SK-N-SH treated with all-trans-retinoic acid at 6 μM for 48 hours (cell line): Measurements from ENCODE around the gene R3HDM2.

Experiments
- ATAC-seq: fragments of 200-7000 bp; cut with Tn5 transposase; 3 replicates; pipeline ENCODE4 v1.9.1; 2020; ENCODE audit warnings: mild to moderate bottlenecking, moderate library complexity
- ARNTL ChIP-seq: fragments of 450-650 bp; formaldehyde crosslinking; IDR thresholded peaks from 2 replicates; pipeline ENCODE4 v1.5.0; 2020; ENCODE audit warnings: low read depth, mild to moderate bottlenecking, moderate library complexity, borderline replicate concordance
- BACH2 ChIP-seq: fragments of 250-450 bp; sonication (Bioruptor Pico); IDR thresholded peaks from 2 replicates; pipeline ENCODE4 v1.9.0; 2021; ENCODE audit warnings: mild to moderate bottlenecking, borderline replicate concordance
- CSDC2 ChIP-seq: fragments of 250-450 bp; sonication (Bioruptor Pico); IDR thresholded peaks from 2 replicates; pipeline ENCODE4 v1.5.0; 2020; ENCODE audit warnings: mild to moderate bottlenecking, moderate library complexity
- ESRRG ChIP-seq: fragments of 250-450 bp; sonication (Bioruptor Pico); IDR thresholded peaks from 2 replicates; pipeline ENCODE4 v1.6.1; 2021; ENCODE audit warnings: mild to moderate bottlenecking
- GLIS3 ChIP-seq: fragments of 250-450 bp; sonication (Bioruptor Pico); IDR thresholded peaks from 2 replicates; pipeline ENCODE4 v1.5.0; 2020; ENCODE audit warnings: mild to moderate bottlenecking, moderate library complexity
- ISL1 ChIP-seq: fragments of 250-450 bp; sonication (Bioruptor Pico); IDR thresholded peaks from 2 replicates; pipeline ENCODE4 v2.1.2; 2022; ENCODE audit warnings: mild to moderate bottlenecking, moderate library complexity
- OSR1 ChIP-seq: fragments of 250-450 bp; sonication (Bioruptor Pico); IDR thresholded peaks from 2 replicates; pipeline ENCODE4 v1.8.0; 2022; ENCODE audit warnings: moderate library complexity, mild to moderate bottlenecking, inconsistent platforms
- PPARA ChIP-seq: fragments of 250-450 bp; sonication (Bioruptor Pico); IDR thresholded peaks from 2 replicates; pipeline ENCODE4 v1.5.0; 2020; ENCODE audit warnings: mild to moderate bottlenecking, borderline replicate concordance
- SNAI2 ChIP-seq: fragments of 250-450 bp; sonication (Bioruptor Pico); IDR thresholded peaks from 2 replicates; pipeline ENCODE4 v1.5.0; 2020; ENCODE audit warnings: mild to moderate bottlenecking, moderate library complexity
- TCF4 ChIP-seq: fragments of 250-450 bp; sonication (Bioruptor Pico); IDR thresholded peaks from 2 replicates; pipeline ENCODE4 v1.8.0; 2021; ENCODE audit warnings: mild to moderate bottlenecking, moderate library complexity, borderline replicate concordance
- TOX ChIP-seq: fragments of 250-450 bp; sonication (Bioruptor Pico); IDR thresholded peaks from 2 replicates; pipeline ENCODE4 v1.8.0; 2021; ENCODE audit warnings: mild to moderate bottlenecking, moderate library complexity, borderline replicate concordance
- ZC3H10 ChIP-seq: fragments of 250-450 bp; sonication (Bioruptor Pico); IDR thresholded peaks from 2 replicates; pipeline ENCODE4 v1.5.1; 2021; ENCODE audit warnings: mild to moderate bottlenecking, moderate library complexity
- ZFP3 ChIP-seq: fragments of 250-450 bp; sonication (Bioruptor Pico); IDR thresholded peaks from 2 replicates; pipeline ENCODE4 v1.5.0; 2020; ENCODE audit warnings: mild to moderate bottlenecking, moderate library complexity
- ZFP30 ChIP-seq: fragments of 450-650 bp; formaldehyde crosslinking; IDR thresholded peaks from 2 replicates; pipeline ENCODE4 v1.5.0; 2022; ENCODE audit warnings: mild to moderate bottlenecking, moderate library complexity
- ZNF565 ChIP-seq: fragments of 450-650 bp; formaldehyde crosslinking; conservative IDR thresholded peaks from 2 replicates; pipeline ENCODE4 v1.5.0; 2020; ENCODE audit warnings: low read depth, mild to moderate bottlenecking, moderate library complexity
- ZNF70 ChIP-seq: fragments of 450-650 bp; formaldehyde crosslinking; IDR thresholded peaks from 2 replicates; pipeline ENCODE4 v1.5.0; 2020; ENCODE audit warnings: mild to moderate bottlenecking, moderate library complexity
- ZNF8 ChIP-seq: fragments of 450-650 bp; formaldehyde crosslinking; IDR thresholded peaks from 2 replicates; pipeline ENCODE4 v1.5.0; 2020; ENCODE audit warnings: mild to moderate bottlenecking, moderate library complexity
- TF ChIP-seq, protein P1 (sequence below): fragments of 250-450 bp; sonication (Bioruptor Pico); IDR thresholded peaks from 2 replicates; pipeline ENCODE4 v1.5.1; 2021; ENCODE audit warnings: mild to moderate bottlenecking, moderate library complexity
- TF ChIP-seq, protein P2 (sequence below): fragments of 250-450 bp; sonication (Bioruptor Pico); IDR thresholded peaks from 2 replicates; pipeline ENCODE4 v1.5.0; 2020; ENCODE audit warnings: mild to moderate bottlenecking, moderate library complexity
- TF ChIP-seq, protein P3 (sequence below): fragments of 250-450 bp; sonication (Bioruptor Pico); IDR thresholded peaks from 2 replicates; pipeline ENCODE4 v1.8.0; 2020; ENCODE audit warnings: mild to moderate bottlenecking, moderate library complexity, borderline replicate concordance
- TF ChIP-seq, protein P4 (sequence below): fragments of 250-450 bp; sonication (Bioruptor Pico); IDR thresholded peaks from 2 replicates; pipeline ENCODE4 v1.8.0; 2021; ENCODE audit warnings: low read depth, mild to moderate bottlenecking, moderate library complexity, borderline replicate concordance
- TF ChIP-seq, protein P5 (sequence below): fragments of 250-450 bp; sonication (Bioruptor Pico); IDR thresholded peaks from 2 replicates; pipeline ENCODE4 v1.5.1; 2020; ENCODE audit warnings: low read depth, mild to moderate bottlenecking, moderate library complexity

The R3HDM2 gene

DNA sequence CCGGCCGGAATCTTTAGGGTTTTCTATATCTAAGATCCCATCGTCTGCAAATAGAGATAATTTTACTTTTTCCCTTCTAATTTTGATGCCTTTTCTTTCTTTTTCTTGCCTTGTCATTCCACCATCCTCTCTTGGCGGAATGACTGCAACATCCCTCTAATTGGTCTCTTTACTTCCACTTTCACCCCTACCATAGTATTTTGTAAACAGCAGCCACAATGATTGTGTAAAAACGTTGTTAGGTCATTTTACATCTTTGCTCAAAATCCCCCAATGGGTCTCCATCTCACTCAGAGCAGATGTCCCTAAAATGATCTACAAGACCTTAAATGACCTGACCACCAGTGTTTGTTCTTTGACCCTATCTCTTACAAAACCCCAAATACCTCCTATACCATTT is 99.9 kb downstream of the R3HDM2 start:
- ATAC-seq: no peak
- TF ChIP-seq ZNF70 (CRISPR knock-in tag) (no peak), ZFP30 (no peak), BACH2 (no peak), ZNF8 (CRISPR knock-in tag) (no peak), GLIS3 (no peak), TOX (CRISPR knock-in tag) (no peak), PPARA (CRISPR knock-in tag) (no peak), ZNF565 (no peak), OSR1 (CRISPR knock-in tag) (no peak), ZC3H10 (no peak)
- TF ChIP-seq, protein P1, sequence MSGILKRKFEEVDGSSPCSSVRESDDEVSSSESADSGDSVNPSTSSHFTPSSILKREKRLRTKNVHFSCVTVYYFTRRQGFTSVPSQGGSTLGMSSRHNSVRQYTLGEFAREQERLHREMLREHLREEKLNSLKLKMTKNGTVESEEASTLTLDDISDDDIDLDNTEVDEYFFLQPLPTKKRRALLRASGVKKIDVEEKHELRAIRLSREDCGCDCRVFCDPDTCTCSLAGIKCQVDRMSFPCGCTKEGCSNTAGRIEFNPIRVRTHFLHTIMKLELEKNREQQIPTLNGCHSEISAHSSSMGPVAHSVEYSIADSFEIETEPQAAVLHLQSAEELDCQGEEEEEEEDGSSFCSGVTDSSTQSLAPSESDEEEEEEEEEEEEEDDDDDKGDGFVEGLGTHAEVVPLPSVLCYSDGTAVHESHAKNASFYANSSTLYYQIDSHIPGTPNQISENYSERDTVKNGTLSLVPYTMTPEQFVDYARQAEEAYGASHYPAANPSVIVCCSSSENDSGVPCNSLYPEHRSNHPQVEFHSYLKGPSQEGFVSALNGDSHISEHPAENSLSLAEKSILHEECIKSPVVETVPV (CRISPR knock-in tag): no peak
- TF ChIP-seq, protein P2, sequence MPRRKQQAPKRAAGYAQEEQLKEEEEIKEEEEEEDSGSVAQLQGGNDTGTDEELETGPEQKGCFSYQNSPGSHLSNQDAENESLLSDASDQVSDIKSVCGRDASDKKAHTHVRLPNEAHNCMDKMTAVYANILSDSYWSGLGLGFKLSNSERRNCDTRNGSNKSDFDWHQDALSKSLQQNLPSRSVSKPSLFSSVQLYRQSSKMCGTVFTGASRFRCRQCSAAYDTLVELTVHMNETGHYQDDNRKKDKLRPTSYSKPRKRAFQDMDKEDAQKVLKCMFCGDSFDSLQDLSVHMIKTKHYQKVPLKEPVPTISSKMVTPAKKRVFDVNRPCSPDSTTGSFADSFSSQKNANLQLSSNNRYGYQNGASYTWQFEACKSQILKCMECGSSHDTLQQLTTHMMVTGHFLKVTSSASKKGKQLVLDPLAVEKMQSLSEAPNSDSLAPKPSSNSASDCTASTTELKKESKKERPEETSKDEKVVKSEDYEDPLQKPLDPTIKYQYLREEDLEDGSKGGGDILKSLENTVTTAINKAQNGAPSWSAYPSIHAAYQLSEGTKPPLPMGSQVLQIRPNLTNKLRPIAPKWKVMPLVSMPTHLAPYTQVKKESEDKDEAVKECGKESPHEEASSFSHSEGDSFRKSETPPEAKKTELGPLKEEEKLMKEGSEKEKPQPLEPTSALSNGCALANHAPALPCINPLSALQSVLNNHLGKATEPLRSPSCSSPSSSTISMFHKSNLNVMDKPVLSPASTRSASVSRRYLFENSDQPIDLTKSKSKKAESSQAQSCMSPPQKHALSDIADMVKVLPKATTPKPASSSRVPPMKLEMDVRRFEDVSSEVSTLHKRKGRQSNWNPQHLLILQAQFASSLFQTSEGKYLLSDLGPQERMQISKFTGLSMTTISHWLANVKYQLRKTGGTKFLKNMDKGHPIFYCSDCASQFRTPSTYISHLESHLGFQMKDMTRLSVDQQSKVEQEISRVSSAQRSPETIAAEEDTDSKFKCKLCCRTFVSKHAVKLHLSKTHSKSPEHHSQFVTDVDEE: no peak
- TF ChIP-seq, protein P3, sequence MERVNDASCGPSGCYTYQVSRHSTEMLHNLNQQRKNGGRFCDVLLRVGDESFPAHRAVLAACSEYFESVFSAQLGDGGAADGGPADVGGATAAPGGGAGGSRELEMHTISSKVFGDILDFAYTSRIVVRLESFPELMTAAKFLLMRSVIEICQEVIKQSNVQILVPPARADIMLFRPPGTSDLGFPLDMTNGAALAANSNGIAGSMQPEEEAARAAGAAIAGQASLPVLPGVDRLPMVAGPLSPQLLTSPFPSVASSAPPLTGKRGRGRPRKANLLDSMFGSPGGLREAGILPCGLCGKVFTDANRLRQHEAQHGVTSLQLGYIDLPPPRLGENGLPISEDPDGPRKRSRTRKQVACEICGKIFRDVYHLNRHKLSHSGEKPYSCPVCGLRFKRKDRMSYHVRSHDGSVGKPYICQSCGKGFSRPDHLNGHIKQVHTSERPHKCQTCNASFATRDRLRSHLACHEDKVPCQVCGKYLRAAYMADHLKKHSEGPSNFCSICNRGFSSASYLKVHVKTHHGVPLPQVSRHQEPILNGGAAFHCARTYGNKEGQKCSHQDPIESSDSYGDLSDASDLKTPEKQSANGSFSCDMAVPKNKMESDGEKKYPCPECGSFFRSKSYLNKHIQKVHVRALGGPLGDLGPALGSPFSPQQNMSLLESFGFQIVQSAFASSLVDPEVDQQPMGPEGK (CRISPR knock-in tag): no peak
- TF ChIP-seq, protein P4, sequence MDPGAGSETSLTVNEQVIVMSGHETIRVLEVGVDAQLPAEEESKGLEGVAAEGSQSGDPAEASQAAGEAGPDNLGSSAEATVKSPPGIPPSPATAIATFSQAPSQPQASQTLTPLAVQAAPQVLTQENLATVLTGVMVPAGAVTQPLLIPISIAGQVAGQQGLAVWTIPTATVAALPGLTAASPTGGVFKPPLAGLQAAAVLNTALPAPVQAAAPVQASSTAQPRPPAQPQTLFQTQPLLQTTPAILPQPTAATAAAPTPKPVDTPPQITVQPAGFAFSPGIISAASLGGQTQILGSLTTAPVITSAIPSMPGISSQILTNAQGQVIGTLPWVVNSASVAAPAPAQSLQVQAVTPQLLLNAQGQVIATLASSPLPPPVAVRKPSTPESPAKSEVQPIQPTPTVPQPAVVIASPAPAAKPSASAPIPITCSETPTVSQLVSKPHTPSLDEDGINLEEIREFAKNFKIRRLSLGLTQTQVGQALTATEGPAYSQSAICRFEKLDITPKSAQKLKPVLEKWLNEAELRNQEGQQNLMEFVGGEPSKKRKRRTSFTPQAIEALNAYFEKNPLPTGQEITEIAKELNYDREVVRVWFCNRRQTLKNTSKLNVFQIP: no peak
- TF ChIP-seq, protein P5, sequence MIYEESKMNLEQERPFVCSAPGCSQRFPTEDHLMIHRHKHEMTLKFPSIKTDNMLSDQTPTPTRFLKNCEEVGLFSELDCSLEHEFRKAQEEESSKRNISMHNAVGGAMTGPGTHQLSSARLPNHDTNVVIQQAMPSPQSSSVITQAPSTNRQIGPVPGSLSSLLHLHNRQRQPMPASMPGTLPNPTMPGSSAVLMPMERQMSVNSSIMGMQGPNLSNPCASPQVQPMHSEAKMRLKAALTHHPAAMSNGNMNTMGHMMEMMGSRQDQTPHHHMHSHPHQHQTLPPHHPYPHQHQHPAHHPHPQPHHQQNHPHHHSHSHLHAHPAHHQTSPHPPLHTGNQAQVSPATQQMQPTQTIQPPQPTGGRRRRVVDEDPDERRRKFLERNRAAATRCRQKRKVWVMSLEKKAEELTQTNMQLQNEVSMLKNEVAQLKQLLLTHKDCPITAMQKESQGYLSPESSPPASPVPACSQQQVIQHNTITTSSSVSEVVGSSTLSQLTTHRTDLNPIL (CRISPR knock-in tag): no peak

DNA sequence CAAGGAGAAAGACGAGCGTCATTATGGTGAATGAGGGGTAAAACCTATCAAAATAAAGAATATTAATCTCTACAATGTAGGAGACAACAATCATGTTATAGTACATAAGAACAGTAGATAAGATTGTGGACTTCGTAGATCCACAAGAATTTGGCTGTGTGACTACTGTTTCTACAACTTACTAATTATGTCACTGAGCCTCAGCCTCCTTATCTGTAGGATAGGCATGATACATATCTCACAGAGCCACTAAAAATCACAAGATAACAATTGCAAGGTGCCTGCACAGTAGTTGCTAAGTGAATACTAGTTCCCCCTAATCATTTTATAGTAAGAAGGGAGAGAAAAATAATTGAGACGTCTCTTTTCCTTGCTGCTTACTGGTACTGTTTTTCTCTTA is 101.6 kb downstream of the R3HDM2 start:
- no peak for ATAC-seq
- TF ChIP-seq ZNF565 (no peak), ZNF8 (CRISPR knock-in tag) (no peak), PPARA (CRISPR knock-in tag) (no peak), SNAI2 (CRISPR knock-in tag) (no peak), ZFP3 (no peak), ARNTL (CRISPR knock-in tag) (no peak), ISL1 (no peak), CSDC2 (no peak), TOX (CRISPR knock-in tag) (no peak), ZC3H10 (no peak), ESRRG (CRISPR knock-in tag) (no peak), TCF4 (CRISPR knock-in tag) (no peak)
- TF ChIP-seq, protein P4: no peak
- TF ChIP-seq, protein P3 (CRISPR knock-in tag): no peak
- TF ChIP-seq, all 23 proteins: peak for 0
